GM23338 (cell line): ENCODE measurements around the gene FOXJ1. TPM values are rescaled to one million over a fixed set of nuclear protein-coding genes. Genes with fewer than 3 reads are reported as not detected.

ENCODE experiments used
- ATAC-seq: fragments of 200-7000 bp; cut with Tn5 transposase; 3 replicates; pipeline ENCODE4 v1.9.1; 2020
- DNase-seq: peaks from one replicate; pipeline ENCODE4 v3.0.0-alpha.2; 2015; ENCODE audit warnings: low spot score
- H2AFZ ChIP-seq: fragments of 200-600 bp; sonication (generic); 2 replicates; pipeline ENCODE4 v1.8.0; 2016; ENCODE audit warnings: antibody characterized with exemption, mild to moderate bottlenecking, moderate library complexity
- H3F3A ChIP-seq: fragments of 200-600 bp; sonication (generic); replicated peaks from 2 replicates; pipeline ENCODE4 v1.8.0; 2017; ENCODE audit warnings: antibody characterized with exemption, mixed run types, low read depth
- H3K27ac ChIP-seq: fragments of 200-600 bp; sonication (generic); 2 replicates; pipeline ENCODE4 v1.6.1; 2016; ENCODE audit warnings: low read depth
- H3K27me3 ChIP-seq: fragments of 200-600 bp; sonication (generic); 2 replicates; pipeline ENCODE4 v1.8.0; 2016; ENCODE audit warnings: mild to moderate bottlenecking, mixed run types, moderate library complexity; ENCODE audit not compliant: insufficient read depth
- H3K36me3 ChIP-seq: fragments of 200-600 bp; sonication (generic); 2 replicates; pipeline ENCODE4 v1.8.0; 2016; ENCODE audit warnings: mild to moderate bottlenecking; ENCODE audit not compliant: insufficient read depth
- H3K4me1 ChIP-seq: fragments of 200-600 bp; sonication (generic); 2 replicates; pipeline ENCODE4 v1.8.0; 2016; ENCODE audit warnings: mild to moderate bottlenecking, moderate library complexity; ENCODE audit not compliant: insufficient read depth
- H3K4me2 ChIP-seq: fragments of 200-600 bp; sonication (generic); 2 replicates; pipeline ENCODE4 v1.7.1; 2017; ENCODE audit warnings: mixed run types
- H3K4me3 ChIP-seq: fragments of 200-600 bp; sonication (generic); 2 replicates; pipeline ENCODE4 v1.6.1; 2016; ENCODE audit warnings: mixed run types
- H3K79me2 ChIP-seq: fragments of 200-600 bp; sonication (generic); replicated peaks from 2 replicates; pipeline ENCODE4 v1.8.0; 2017; ENCODE audit warnings: mild to moderate bottlenecking; ENCODE audit not compliant: insufficient read depth
- H3K9me2 ChIP-seq: fragments of 200-600 bp; sonication (generic); 2 replicates; pipeline ENCODE4 v1.8.0; 2017; ENCODE audit not compliant: insufficient read depth
- H4K20me1 ChIP-seq: fragments of 200-600 bp; sonication (generic); replicated peaks from 2 replicates; pipeline ENCODE4 v1.8.0; 2017; ENCODE audit warnings: mild to moderate bottlenecking; ENCODE audit not compliant: insufficient read depth
- H3K27ac Mint-ChIP-seq: 2 replicates; pipeline ENCODE4 v1.8.0; 2020; ENCODE audit warnings: inconsistent platforms, mild to moderate bottlenecking, moderate library complexity, mixed read lengths
- H3K27me3 Mint-ChIP-seq: 3 replicates; pipeline ENCODE4 v1.8.0; 2022; ENCODE audit warnings: low read depth, mild to moderate bottlenecking, moderate library complexity, mixed read lengths, inconsistent platforms; ENCODE audit not compliant: insufficient read depth, poor library complexity
- H3K36me3 Mint-ChIP-seq: 3 replicates; pipeline ENCODE4 v1.8.0; 2021; ENCODE audit warnings: low read depth, mild to moderate bottlenecking, inconsistent platforms, moderate library complexity, mixed read lengths
- H3K4me1 Mint-ChIP-seq: 3 replicates; pipeline ENCODE4 v1.8.0; 2020; ENCODE audit warnings: mild to moderate bottlenecking, inconsistent platforms, mixed read lengths
- H3K4me3 Mint-ChIP-seq: 3 replicates; pipeline ENCODE4 v1.8.0; 2021; ENCODE audit warnings: moderate library complexity, mild to moderate bottlenecking, inconsistent platforms, mixed read lengths
- H3K9me3 Mint-ChIP-seq: 3 replicates; pipeline ENCODE4 v1.8.0; 2020; ENCODE audit warnings: moderate library complexity, mild to moderate bottlenecking, inconsistent platforms, mixed read lengths
- CREB1 ChIP-seq: fragments of 250-450 bp; sonication (Bioruptor Pico); IDR thresholded peaks from 2 replicates; pipeline ENCODE4 v1.5.0; 2020; ENCODE audit warnings: low read depth, mild to moderate bottlenecking, moderate library complexity
- EZH2 ChIP-seq: fragments of 200-600 bp; sonication (generic); IDR thresholded peaks from one replicate; pipeline ENCODE4 v1.8.0; 2017; ENCODE audit warnings: antibody characterized with exemption, mild to moderate bottlenecking, low read depth; ENCODE audit not compliant: unreplicated experiment
- EZH2phosphoT487 ChIP-seq: fragments of 200-600 bp; sonication (generic); IDR thresholded peaks from one replicate; pipeline ENCODE4 v1.8.1; 2018; ENCODE audit warnings: antibody characterized with exemption; ENCODE audit not compliant: unreplicated experiment
- NANOG ChIP-seq: IDR thresholded peaks from 2 replicates; pipeline ENCODE4 v1.6.1; 2016; ENCODE audit warnings: antibody characterized with exemption, borderline replicate concordance
- POLR2AphosphoS5 ChIP-seq: IDR thresholded peaks from 2 replicates; pipeline ENCODE4 v1.6.1; 2016; ENCODE audit warnings: antibody characterized with exemption, low read depth
- REST ChIP-seq: IDR thresholded peaks from one replicate; pipeline ENCODE4 v1.6.1; 2018; ENCODE audit warnings: antibody characterized with exemption; ENCODE audit not compliant: unreplicated experiment
- STAT1 ChIP-seq: IDR thresholded peaks from one replicate; pipeline ENCODE4 v1.6.1; 2016; ENCODE audit warnings: antibody characterized with exemption; ENCODE audit not compliant: unreplicated experiment
- ZNF114 ChIP-seq: fragments of 250-450 bp; sonication (Bioruptor Pico); IDR thresholded peaks from 2 replicates; pipeline ENCODE4 v1.5.0; 2020; ENCODE audit warnings: mild to moderate bottlenecking, moderate library complexity
- ZNF331 ChIP-seq: fragments of 250-450 bp; sonication (Bioruptor Pico); IDR thresholded peaks from 2 replicates; pipeline ENCODE4 v1.5.0; 2020; ENCODE audit warnings: low read depth, mild to moderate bottlenecking, moderate library complexity
- polyA plus RNA-seq: library from polyadenylated mRNA; unstranded; fragments of >200 nt; fragmentation: Nextera tagmentation; extraction: Ambion mirVana; gene quantifications from 2 replicates; pipeline ENCODE4 v1.2.1, GENCODE V29; 2016
- total RNA-seq: library from RNA; depleted of rRNA; stranded (reverse); fragments of >200 nt; shearing (Covaris generic); gene quantifications from 2 replicates; pipeline ENCODE4 v1.2.3, GENCODE V29; 2014
- TF ChIP-seq, protein P1 (sequence below): fragments of 250-450 bp; sonication (Bioruptor Pico); IDR thresholded peaks from 2 replicates; pipeline ENCODE4 v1.5.0; 2020; ENCODE audit warnings: mild to moderate bottlenecking, moderate library complexity

FOXJ1 gene
- total and polyA plus RNA-seq, 2 experiments from 2014 or later = 2.3 to 12.3 TPM

DNA sequence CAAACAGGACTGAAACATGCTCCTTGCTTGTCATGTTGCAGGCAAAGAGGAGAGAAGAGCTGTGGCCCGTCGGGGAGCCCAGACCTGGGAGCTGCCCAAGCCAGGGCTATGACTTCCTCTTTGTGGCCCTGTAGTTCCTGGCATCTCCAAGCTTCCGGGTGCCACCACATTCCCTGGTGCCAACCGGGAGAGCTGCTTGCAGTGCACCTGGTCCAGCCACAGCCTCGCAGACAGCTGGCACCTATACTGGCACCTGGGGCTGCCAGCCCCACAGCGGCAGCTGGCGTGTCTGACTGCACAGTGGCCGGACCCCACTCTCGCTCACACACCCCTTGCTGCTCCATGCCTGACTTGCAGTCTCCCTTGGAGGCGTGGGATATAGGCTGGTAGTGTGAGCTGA, 37.1 kb upstream of the FOXJ1 start (continued):
- TF ChIP-seq, protein P1, sequence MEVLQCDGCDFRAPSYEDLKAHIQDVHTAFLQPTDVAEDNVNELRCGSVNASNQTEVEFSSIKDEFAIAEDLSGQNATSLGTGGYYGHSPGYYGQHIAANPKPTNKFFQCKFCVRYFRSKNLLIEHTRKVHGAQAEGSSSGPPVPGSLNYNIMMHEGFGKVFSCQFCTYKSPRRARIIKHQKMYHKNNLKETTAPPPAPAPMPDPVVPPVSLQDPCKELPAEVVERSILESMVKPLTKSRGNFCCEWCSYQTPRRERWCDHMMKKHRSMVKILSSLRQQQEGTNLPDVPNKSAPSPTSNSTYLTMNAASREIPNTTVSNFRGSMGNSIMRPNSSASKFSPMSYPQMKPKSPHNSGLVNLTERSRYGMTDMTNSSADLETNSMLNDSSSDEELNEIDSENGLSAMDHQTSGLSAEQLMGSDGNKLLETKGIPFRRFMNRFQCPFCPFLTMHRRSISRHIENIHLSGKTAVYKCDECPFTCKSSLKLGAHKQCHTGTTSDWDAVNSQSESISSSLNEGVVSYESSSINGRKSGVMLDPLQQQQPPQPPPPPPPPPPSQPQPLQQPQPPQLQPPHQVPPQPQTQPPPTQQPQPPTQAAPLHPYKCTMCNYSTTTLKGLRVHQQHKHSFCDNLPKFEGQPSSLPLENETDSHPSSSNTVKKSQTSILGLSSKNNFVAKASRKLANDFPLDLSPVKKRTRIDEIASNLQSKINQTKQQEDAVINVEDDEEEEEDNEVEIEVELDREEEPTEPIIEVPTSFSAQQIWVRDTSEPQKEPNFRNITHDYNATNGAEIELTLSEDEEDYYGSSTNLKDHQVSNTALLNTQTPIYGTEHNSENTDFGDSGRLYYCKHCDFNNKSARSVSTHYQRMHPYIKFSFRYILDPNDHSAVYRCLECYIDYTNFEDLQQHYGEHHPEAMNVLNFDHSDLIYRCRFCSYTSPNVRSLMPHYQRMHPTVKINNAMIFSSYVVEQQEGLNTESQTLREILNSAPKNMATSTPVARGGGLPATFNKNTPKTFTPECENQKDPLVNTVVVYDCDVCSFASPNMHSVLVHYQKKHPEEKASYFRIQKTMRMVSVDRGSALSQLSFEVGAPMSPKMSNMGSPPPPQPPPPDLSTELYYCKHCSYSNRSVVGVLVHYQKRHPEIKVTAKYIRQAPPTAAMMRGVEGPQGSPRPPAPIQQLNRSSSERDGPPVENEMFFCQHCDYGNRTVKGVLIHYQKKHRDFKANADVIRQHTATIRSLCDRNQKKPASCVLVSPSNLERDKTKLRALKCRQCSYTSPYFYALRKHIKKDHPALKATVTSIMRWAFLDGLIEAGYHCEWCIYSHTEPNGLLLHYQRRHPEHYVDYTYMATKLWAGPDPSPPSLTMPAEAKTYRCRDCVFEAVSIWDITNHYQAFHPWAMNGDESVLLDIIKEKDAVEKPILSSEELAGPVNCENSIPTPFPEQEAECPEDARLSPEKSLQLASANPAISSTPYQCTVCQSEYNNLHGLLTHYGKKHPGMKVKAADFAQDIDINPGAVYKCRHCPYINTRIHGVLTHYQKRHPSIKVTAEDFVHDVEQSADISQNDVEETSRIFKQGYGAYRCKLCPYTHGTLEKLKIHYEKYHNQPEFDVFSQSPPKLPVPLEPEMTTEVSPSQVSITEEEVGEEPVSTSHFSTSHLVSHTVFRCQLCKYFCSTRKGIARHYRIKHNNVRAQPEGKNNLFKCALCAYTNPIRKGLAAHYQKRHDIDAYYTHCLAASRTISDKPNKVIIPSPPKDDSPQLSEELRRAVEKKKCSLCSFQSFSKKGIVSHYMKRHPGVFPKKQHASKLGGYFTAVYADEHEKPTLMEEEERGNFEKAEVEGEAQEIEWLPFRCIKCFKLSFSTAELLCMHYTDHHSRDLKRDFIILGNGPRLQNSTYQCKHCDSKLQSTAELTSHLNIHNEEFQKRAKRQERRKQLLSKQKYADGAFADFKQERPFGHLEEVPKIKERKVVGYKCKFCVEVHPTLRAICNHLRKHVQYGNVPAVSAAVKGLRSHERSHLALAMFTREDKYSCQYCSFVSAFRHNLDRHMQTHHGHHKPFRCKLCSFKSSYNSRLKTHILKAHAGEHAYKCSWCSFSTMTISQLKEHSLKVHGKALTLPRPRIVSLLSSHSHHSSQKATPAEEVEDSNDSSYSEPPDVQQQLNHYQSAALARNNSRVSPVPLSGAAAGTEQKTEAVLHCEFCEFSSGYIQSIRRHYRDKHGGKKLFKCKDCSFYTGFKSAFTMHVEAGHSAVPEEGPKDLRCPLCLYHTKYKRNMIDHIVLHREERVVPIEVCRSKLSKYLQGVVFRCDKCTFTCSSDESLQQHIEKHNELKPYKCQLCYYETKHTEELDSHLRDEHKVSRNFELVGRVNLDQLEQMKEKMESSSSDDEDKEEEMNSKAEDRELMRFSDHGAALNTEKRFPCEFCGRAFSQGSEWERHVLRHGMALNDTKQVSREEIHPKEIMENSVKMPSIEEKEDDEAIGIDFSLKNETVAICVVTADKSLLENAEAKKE (CRISPR knock-in tag) = no peak
- no peak for TF ChIP-seq ZNF114 (CRISPR knock-in tag)
- TF ChIP-seq NANOG = no peak

- Mint-ChIP-seq H3K27me3 (peaks cover 3% of the 10 kb centered on the region), H3K36me3 (no peaks in the 10 kb centered on the region), H3K4me1 (peaks cover 12% of the 10 kb centered on the region), H3K4me3 (no peak overlapping the region), H3K27ac (no peak overlapping the region), H3K9me3 (no peaks in the 10 kb centered on the region)
- H3K9me2 ChIP-seq = no peaks in the 10 kb centered on the region
- DNase-seq (no peak), ATAC-seq (peak; percentile 60)
- no peaks in the 10 kb centered on the region; the same call in 1 of the 2 replicates for H3F3A ChIP-seq
- H3K36me3 ChIP-seq = no peaks in the 10 kb centered on the region
- no peak overlapping the region for H3K4me3 ChIP-seq
- H3K27ac ChIP-seq = no peak overlapping the region
- no peaks in the 10 kb centered on the region for H4K20me1 ChIP-seq
- H2AFZ ChIP-seq = no peak overlapping the region
- H3K4me2 ChIP-seq = no peak overlapping the region
- H3K27me3 ChIP-seq = no peaks in the 10 kb centered on the region
- H3K4me1 ChIP-seq = peaks cover 8% of the 10 kb centered on the region
- no peaks in the 10 kb centered on the region for H3K79me2 ChIP-seq
- TF ChIP-seq ZNF331 (CRISPR knock-in tag) = no peak
- TF ChIP-seq REST = no peak
- no peak for TF ChIP-seq ZNF114 (CRISPR knock-in tag)
- TF ChIP-seq CREB1 (CRISPR knock-in tag) = no peak
- TF ChIP-seq NANOG = no peak
- TF ChIP-seq STAT1 = no peak
- TF ChIP-seq EZH2phosphoT487 = no peak
- no peak for TF ChIP-seq POLR2AphosphoS5
- no peak for TF ChIP-seq EZH2
These were observed 35.9 kb upstream of the FOXJ1 start for GRCh38 chr17:76176701-76177574.
